ENCODE measurements around the gene HMOX2.

Gene HMOX2

DNA sequence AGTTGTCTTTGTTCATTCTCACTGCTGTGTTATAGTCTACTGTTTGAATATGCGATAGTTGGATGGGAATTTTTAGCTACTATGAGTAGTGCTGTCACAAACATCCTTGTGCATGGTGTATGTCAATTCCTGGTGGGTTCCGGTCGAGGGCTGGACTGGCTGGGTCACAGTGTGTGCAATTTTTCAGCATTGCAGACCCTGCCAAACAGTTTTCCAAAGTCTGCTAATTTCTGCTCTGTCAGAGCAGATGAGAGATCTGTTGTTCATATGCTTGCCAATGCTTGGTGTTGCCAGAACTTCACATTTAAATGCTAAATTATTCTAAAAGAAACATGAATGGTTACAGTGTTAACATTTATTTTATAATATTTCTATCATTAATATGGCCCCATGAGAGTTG lies 76.3 kb downstream of the HMOX2 start:
- Histone ChIP-seq H3K4me1 (no peaks in the 10 kb centered on the region), H3K27me3 (ENCODE audit: low read depth) (no peaks in the 10 kb centered on the region), H3K4me3 (no peak overlapping the region), H3K36me3 (replicated peaks) (no peaks in the 10 kb centered on the region), H3K9me3 (no peaks in the 10 kb centered on the region)
- no peak for DNase-seq (ENCODE audit: low spot score in 2 of 2)
- in situ Hi-C loops (cut with MboI; ENCODE audit: low sequenced_read_pairs): no loop called here

DNA sequence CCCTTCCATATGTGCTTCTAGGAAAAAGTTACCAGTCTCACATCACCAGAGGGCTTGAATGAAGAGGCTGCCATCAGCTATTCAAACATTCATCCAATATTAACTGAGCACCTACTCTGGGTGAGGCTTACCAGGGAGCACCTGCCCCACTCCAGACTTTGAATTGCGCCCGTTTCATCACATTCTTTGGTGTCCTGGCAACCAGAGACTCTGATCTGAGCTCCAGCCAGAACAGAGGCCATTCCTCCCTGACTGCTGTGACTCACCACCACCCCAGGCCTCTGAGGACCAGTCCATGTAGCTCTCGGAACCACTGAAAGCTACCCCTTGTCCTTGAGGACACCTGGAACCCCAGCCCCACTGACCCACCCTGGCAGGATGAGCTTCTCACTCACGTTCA lies 79.9 kb downstream of the HMOX2 start, which contains the start of gene C16orf96:
C16orf96 (plus strand) TSS at position 229 of the 400 bp plus-strand sequence; CDS start at position 379, 150 bp downstream.
- Histone ChIP-seq H3K4me3 (no peak within 1 kb of the TSS), H3K27me3 (ENCODE audit: low read depth) (peaks cover 4% of the 10 kb centered on the region; the same call in 1 of the 2 replicates), H3K36me3 (replicated peaks) (no peaks in the 10 kb centered on the region), H3K9me3 (no peaks in the 10 kb centered on the region), H3K4me1 (no peaks in the 10 kb centered on the region)
- DNase-seq (ENCODE audit: low spot score in 2 of 2): no peak
- in situ Hi-C loops (cut with MboI; ENCODE audit: low sequenced_read_pairs): no loop called here

DNA sequence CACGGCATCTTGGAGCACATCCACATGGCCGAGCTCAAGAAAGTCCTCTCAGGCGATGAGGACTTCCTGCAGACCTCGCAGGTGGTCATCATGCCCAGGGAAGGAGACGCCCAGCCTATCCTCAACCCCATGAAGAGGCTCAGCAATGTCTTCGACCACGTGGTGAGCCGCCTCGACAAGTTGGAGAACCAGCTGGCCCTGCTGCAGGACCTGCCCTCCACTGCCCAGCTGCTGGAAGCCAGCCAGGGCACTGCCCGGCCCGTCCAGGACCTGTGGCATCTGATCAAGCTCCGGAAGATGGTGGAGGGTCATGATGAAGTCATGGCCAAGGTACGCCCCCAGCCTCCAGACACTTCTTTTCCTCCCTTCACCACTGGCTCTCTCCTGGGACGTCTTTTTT lies 80.4 kb downstream of the HMOX2 start:
- in situ Hi-C loops (cut with MboI; ENCODE audit: low sequenced_read_pairs): no loop called here
- no peaks in the 10 kb centered on the region for H3K9me3 ChIP-seq
- H3K4me1 ChIP-seq: no peaks in the 10 kb centered on the region
- H3K36me3 ChIP-seq (replicated peaks): no peaks in the 10 kb centered on the region
- no peak overlapping the region for H3K4me3 ChIP-seq
- DNase-seq (ENCODE audit: low spot score in 2 of 2): no peak
- peaks cover 4% of the 10 kb centered on the region; the same call in 1 of the 2 replicates for H3K27me3 ChIP-seq (ENCODE audit: low read depth)

DNA sequence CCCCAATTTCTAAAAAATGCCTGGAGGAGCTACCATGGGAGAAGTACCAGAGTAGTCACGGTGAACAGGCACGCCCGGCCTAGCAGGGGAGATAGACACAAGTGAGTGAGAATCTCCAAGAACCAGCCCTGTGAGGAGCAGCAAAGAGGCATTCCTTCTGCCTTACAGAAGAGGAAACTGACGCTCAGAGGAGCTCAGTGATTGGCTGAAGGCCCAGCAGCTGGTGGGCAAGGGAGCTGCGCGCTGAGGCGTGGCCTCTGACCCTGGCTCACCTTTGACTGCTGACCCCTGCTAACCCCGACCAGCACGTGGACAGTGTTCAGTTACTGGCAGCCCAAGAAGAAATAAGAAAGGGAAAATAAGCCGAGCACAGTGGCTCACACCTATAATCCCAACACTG lies 81.8 kb downstream of the HMOX2 start:
- no peaks in the 10 kb centered on the region for H3K9me3 ChIP-seq
- H3K4me3 ChIP-seq: no peak overlapping the region
- H3K4me1 ChIP-seq: no peaks in the 10 kb centered on the region
- no peaks in the 10 kb centered on the region for H3K36me3 ChIP-seq (replicated peaks)
- no peak for DNase-seq (ENCODE audit: low spot score in 2 of 2)
- peaks cover 4% of the 10 kb centered on the region; the same call in 1 of the 2 replicates for H3K27me3 ChIP-seq (ENCODE audit: low read depth)
- in situ Hi-C loops (cut with MboI; ENCODE audit: low sequenced_read_pairs): no loop called here

Data from HAP-1 (cell line).